ENCODE results near the gene RBM38. TPM values are rescaled to one million over a fixed set of nuclear protein-coding genes. Genes with fewer than 3 reads are reported as not detected.

RBM38 gene
- total RNA-seq, 2 donors from 2014 or later = 26.9 to 44.8 TPM

DNA sequence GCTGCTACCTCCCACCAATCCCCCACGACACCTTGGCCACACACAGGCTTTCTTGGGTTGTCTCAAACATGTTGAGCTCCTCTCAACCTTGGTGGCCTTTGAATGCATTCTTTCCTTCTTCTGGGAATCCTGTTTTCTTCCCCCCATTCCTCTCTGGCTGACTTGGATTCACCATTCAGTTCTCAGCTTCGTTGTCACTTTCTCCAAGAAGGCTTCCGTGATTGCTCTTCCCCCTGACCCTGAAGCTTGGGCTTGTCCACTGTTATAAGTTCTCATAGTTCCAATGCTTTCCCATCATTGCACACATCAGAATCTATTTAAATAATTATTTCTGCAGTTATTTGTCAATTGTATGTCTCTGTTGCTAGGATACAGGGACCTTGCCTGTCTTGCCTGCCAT, 64.2 kb downstream of the RBM38 start:
- intact Hi-C loops (cut with DNase I, micrococcal nuclease) = no loop called here
- no peak for DNase-seq
- no peak for ATAC-seq

DNA sequence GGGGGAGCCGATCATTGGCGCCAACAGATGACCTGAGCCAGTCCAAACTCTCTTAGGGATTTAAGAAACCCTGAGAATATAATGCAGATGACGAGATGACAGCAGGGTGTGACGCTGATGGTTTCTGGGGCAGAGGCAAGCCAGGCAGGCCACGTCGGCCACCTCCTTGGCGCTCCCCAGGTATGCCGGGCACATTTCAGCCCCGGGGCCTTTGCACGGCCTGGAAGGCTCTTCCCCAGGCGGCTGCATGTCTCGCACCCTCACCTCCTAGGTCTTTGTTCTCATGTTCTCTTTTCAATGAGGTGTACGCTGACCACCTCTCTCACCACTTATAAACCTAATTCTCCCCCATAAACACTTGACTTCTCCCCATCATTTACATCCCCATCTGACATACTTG, 64.9 kb downstream of the RBM38 start:
- no peak for ATAC-seq
- no peak for DNase-seq
- intact Hi-C loops (cut with DNase I, micrococcal nuclease) = no loop called here

DNA sequence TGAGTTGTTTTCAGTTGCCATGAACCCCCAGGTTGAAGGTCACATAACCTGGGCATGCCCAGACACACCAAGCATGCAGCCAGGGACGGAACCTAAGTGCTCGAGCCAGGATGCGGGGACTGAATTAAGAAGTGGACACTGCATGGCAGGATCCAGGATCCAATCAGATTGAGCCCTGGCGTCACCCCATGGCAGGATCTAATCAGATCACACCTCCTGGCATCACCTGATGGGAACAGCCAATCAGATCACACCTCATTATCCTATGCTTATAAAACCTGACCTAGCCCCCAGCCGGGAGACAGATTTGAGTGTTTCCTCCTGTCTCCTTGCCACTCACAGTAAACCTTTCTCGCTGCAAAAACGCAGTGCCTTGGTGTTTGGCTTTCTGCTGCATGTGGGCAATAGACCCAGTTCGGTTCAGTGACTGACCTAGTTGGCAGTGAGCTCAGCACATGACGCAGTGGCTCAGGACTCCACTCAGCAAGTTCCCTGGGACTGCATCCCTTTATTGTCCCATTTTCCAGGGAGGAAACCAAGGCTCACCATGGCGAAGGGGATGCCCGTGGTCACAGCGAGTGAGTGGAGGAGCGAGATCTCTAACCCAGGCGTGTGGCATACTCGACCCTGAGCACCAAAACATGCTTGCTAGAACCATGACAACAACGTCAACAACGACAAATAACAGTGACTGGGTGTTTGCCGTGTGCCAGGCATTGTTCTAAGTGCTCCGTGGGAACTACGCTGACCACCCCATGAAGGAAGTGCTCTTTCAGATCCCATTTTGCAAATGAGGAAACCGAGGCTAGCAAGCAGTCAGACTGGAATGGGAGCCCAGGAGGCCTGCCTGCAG, 66.3 kb downstream of the RBM38 start:
- intact Hi-C loops (cut with DNase I, micrococcal nuclease) = no loop called here
- DNase-seq (no peak), ATAC-seq (no peak)

DNA sequence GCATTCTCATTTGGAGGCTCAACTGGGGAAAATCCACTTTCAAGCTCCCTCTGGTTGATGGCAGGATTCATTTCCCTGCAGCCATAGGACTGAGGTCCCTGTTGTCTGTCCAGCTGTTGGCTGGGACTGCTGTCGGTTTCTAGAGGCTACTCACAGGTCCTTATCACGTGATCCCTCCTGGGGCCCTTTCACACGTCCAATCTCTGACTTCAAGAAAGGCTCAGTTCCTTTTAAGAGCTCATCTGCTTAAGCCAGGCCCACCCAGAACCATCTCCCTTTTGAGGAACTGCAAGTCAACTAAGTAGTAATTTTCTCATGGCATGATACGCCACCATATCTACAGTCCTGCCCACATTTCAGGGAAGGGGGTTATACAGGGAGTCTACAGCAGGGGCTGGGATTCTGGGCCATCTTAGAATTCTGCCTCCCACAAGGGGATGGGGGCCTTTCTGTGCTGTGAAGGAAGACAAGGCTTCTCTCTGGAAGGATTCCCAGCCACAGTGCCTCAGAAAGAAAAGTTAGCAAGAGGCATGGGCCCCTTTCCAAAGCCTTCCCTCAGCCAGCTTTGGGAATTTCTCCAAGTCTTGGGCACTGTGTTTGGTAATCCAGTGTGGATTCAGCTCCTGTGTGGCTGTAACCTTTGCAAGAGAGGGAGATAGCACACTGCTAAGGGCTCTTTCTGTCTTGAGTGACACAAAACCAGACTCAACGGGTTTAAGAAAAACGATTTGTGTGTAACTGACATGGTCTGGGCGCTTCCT, 67.4 kb downstream of the RBM38 start:
- ATAC-seq = no peak
- no peak for DNase-seq
- intact Hi-C loops (cut with DNase I, micrococcal nuclease) = no loop called here

Other genes with a start within 250 kb of the RBM38 start
- under 1 TPM; 0.34 to 0.78 TPM for gene BMP7, start 124.8 kb upstream of the RBM38 start, total RNA-seq
- not detected for gene SPO11, start 61.6 kb upstream of the RBM38 start, total RNA-seq
- 10 to 100 TPM; 16.0 to 17.2 TPM for gene RAE1, start 40.1 kb upstream of the RBM38 start, total RNA-seq
- gene CTCFL, start 133.7 kb downstream of the RBM38 start, total RNA-seq = not detected
- 100 to 1,000 TPM; 214 to 328 TPM for gene PCK1, start 169.7 kb downstream of the RBM38 start, total RNA-seq
- gene ZBP1, start 229.0 kb downstream of the RBM38 start, total RNA-seq = 1 to 10 TPM; 4.0 to 6.8 TPM

All from left colon (tissue), 2 donors.